AG04449 (cell line): Measurements from ENCODE around the gene TXNDC2.

ENCODE experiments used
- CTCF ChIA-PET: fragments of 350-600 bp; formaldehyde crosslinking; extraction: SDS; loops from one replicate; lab custom pipeline; 2021; ENCODE audit warnings: antibody characterized with exemption; lab: Yijun Ruan, JAX
- POLR2A ChIA-PET: fragments of 400-600, 350-600 bp; formaldehyde crosslinking; extraction: SDS; loops from one replicate; lab custom pipeline; 2020; ENCODE audit warnings: antibody characterized with exemption, inconsistent platforms; lab: Yijun Ruan, JAX
- DNase-seq: peaks from one replicate; pipeline ENCODE4 v3.0.0-alpha.2; 2010; ENCODE audit warnings: low read depth, low spot score
- H3K4me3 ChIP-seq: 2 replicates; pipeline ENCODE4 v1.5.1; 2011; ENCODE audit warnings: low read depth, mild to moderate bottlenecking, control low read depth, low read length
- CTCF ChIP-seq: IDR thresholded peaks from one replicate; pipeline ENCODE4 v1.5.1; 2011; ENCODE audit warnings: mild to moderate bottlenecking, moderate library complexity, low read length, control low read depth, inconsistent platforms; ENCODE audit not compliant: insufficient read depth; ENCODE audit errors: missing control alignments

The TXNDC2 gene

DNA sequence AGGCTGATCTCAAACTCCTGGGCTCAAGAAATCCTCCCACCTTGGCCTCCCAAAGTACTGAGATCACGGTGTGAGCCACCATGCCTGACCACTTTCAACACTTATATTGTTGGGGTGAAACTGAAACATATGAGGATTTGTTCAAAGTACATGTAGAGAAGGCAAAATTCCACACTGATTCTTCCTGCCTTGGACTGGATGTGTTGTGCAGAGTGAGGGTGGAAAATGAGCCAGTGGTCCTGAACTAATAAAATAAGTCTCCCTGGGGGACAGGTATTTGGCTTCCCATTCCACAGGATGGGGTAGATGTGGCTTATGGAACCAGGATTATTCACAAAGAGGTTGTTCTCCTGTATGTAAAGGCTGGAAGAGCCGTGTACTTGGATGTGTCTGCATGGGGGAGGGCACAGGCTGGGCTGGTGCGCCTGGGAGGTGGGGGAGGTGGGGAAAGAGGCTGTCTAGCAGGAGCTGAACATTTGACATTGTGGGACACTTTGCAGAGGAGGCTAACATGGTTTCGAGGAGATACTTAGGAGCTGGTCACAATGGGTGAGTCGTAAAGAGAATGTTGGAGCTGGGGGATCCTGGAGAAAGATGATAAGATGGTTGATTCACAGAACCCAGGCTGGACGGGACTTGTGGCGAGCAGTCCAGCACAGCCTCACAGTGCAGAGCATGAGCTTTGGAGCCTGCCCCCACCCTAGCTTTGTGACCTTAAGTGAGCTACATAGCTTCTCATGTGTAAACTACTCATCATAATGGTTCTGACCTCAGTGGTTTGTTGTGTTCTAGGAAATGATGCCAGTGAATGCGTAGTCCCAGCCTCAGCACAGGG lies at the start of gene TXNDC2:
TXNDC2 (plus strand) TSS at position 804 of the 835 bp plus-strand sequence. CDS start 708 bp downstream, outside the sequence.
- CTCF ChIA-PET = interaction anchor here (0.8 to 1.2 kb wide), 3 partner anchors 13 to 66 kb away, joined by 3 to 4 read pairs (median 4); no protein-coding TSS in a partner anchor
- no peak within 1 kb of the TSS for H3K4me3 ChIP-seq
- no peak for TF ChIP-seq CTCF
- POLR2A ChIA-PET = interaction anchor here (1.1 kb wide), 1 partner anchor 9 kb away, joined by 3 read pairs; no protein-coding TSS in a partner anchor
- no peak for DNase-seq

GRCh38 chr18:9838144-9838877 lies 47.5 kb upstream of the TXNDC2 start:
- DNase-seq = no peak
- TF ChIP-seq CTCF = no peak
- no peak overlapping the region for H3K4me3 ChIP-seq
- CTCF ChIA-PET = no interaction called here
- POLR2A ChIA-PET = no interaction called here

- no peak for DNase-seq
- H3K4me3 ChIP-seq = no peak overlapping the region
- ChIA-PET CTCF (no interaction called here), POLR2A (no interaction called here)
- no peak for TF ChIP-seq CTCF
These were observed 46.6 kb upstream of the TXNDC2 start for GRCh38 chr18:9839211-9839610.

- H3K4me3 ChIP-seq = no peak overlapping the region
- DNase-seq = no peak
- CTCF ChIA-PET = interaction anchor here (0.8 kb wide), 1 partner anchor 11 kb away, joined by 3 read pairs; no protein-coding TSS in a partner anchor
- no peak for TF ChIP-seq CTCF
- POLR2A ChIA-PET = no interaction called here
These were observed 45.9 kb upstream of the TXNDC2 start for GRCh38 chr18:9839853-9840252.

- DNase-seq = no peak
- ChIA-PET POLR2A (no interaction called here), CTCF (no interaction called here)
- no peak for TF ChIP-seq CTCF
- H3K4me3 ChIP-seq = no peak overlapping the region
These were observed 44.0 kb upstream of the TXNDC2 start for GRCh38 chr18:9841752-9842151.

DNA sequence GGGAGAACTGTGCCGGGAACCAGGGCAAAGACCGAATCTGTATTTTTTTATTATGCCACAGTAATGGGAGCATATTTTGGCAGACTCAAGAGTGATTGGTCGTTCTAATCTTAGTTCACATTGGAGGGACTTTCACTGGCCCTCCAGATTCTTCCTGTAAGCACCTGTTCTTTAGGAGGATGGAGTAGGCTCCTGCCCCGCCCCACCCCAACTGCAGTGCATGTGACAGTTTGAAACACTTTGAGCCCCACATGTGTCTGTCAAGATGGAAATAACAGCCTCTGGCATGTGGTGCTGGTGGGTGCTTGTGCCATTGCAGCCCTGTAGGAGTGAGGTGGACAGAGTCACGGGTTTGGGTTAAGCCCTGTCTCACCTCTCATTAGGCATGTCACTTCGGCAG lies 43.3 kb upstream of the TXNDC2 start:
- no peak for DNase-seq
- POLR2A ChIA-PET = no interaction called here
- CTCF ChIA-PET = no interaction called here
- H3K4me3 ChIP-seq = no peak overlapping the region
- no peak for TF ChIP-seq CTCF
